Hepatocyte (in vitro differentiated cells): Measurements from ENCODE around the gene GRID2.
"Not testable (repeated sequence)": the region's sequence is repeated elsewhere in the genome, so short reads cannot be mapped to it uniquely, and the experiment has no call there.

Experiments used
- CTCF ChIP-seq: fragments of 200-600 bp; sonication (generic); IDR thresholded peaks from 2 replicates; pipeline ENCODE4 v1.5.1; 2016; ENCODE audit warnings: antibody characterized with exemption, mild to moderate bottlenecking; ENCODE audit not compliant: poor library complexity
- EZH2 ChIP-seq: fragments of 200-600 bp; sonication (generic); IDR thresholded peaks from 2 replicates; pipeline ENCODE4 v1.6.1; 2016; ENCODE audit warnings: antibody characterized with exemption, mild to moderate bottlenecking, borderline replicate concordance
- EZH2phosphoT487 ChIP-seq: fragments of 200-600 bp; sonication (generic); IDR thresholded peaks from one replicate; pipeline ENCODE4 v1.6.1; 2018; ENCODE audit warnings: antibody characterized with exemption, mild to moderate bottlenecking, low read depth, moderate library complexity; ENCODE audit not compliant: unreplicated experiment, severe bottlenecking

GRCh38 chr4:92442131-92442530, 138.4 kb downstream of the GRID2 start:
- not testable (repeated sequence) for TF ChIP-seq EZH2, CTCF, EZH2phosphoT487
